HCT116 (cell line): ENCODE results near the gene METTL17. TPM values are rescaled to one million over a fixed set of nuclear protein-coding genes. Genes with fewer than 3 reads are reported as not detected.

Experiments
- ATAC-seq: fragments of 200-7000 bp; cut with Tn5 transposase; 2 replicates; pipeline ENCODE4 v1.9.1; 2020; ENCODE audit warnings: mild to moderate bottlenecking, moderate library complexity
- BruUV-seq: library from RNA; stranded (reverse); fragments of 400-500 nt; replicated peaks from 2 replicates; lab custom pipeline; 2021; lab: Mats Ljungman, UMichigan
- CTCF ChIA-PET: fragments of 300-600 bp; sonication (Branson Sonifier 250); formaldehyde crosslinking; loops from one replicate; lab custom pipeline; 2021; ENCODE audit warnings: antibody characterized with exemption; lab: Charles Lee
- POLR2A ChIA-PET: fragments of 300-600, 350-600 bp; sonication (Branson Sonifier 250); formaldehyde crosslinking; loops from one replicate; lab custom pipeline; 2021; ENCODE audit warnings: antibody characterized with exemption; lab: Charles Lee
- RAD21 ChIA-PET, 2 experiments: fragments of 300-600 bp; sonication (Branson Sonifier 250); formaldehyde crosslinking; loops; one replicate each; lab custom pipeline; 2023; ENCODE audit warnings: low total read pairs in 2 of 2; ENCODE audit not compliant: uncharacterized antibody in 2 of 2, unreplicated experiment in 2 of 2, low non-redundant PET in 1 of 2; lab: Charles Lee
- DNase-seq: peaks from one replicate; pipeline ENCODE4 v3.0.0-alpha.2; 2010; ENCODE audit warnings: low read depth, low spot score
- H2AFZ ChIP-seq: fragments of 200-600 bp; shearing (Covaris generic), sonication (generic); 2 replicates; pipeline ENCODE4 v1.6.1; 2017; ENCODE audit warnings: low read depth, mixed run types, mixed read lengths, antibody characterized with exemption, low read length; ENCODE audit not compliant: poor library complexity, severe bottlenecking
- H3K27ac ChIP-seq: 2 replicates; pipeline ENCODE4 v1.5.1; 2012; ENCODE audit warnings: low read depth, low read length
- H3K27me3 ChIP-seq: fragments of 200-600 bp; sonication (generic); 2 replicates; pipeline ENCODE4 v1.6.1; 2016; ENCODE audit warnings: mixed run types, low read length, mixed read lengths; ENCODE audit not compliant: insufficient read depth
- H3K36me3 ChIP-seq, 2 experiments: fragments of 200-500 bp in 1 of 2; fragments of 200-600 bp in 1 of 2; sonication (Bioruptor generic) in 1 of 2; sonication (generic) in 1 of 2; 2 replicates each; pipeline versions ENCODE4 v1.5.1 to v1.6.1; 2014 to 2016; ENCODE audit warnings: low read length in 2 of 2, inconsistent platforms in 1 of 2, mixed read lengths in 1 of 2, mixed run types in 1 of 2; ENCODE audit not compliant: insufficient read depth in 2 of 2, control insufficient read depth in 1 of 2
- H3K4me1 ChIP-seq, 2 experiments: fragments of 200-600 bp in 1 of 2; sonication (generic) in 1 of 2; 2 replicates each; pipeline versions ENCODE4 v1.5.1 to v1.6.1; 2012 to 2017; ENCODE audit warnings: low read length in 2 of 2, inconsistent platforms in 1 of 2, mild to moderate bottlenecking in 1 of 2, mixed read lengths in 1 of 2, mixed run types in 1 of 2, moderate library complexity in 1 of 2; ENCODE audit not compliant: insufficient read depth in 2 of 2, control insufficient read depth in 1 of 2
- H3K4me2 ChIP-seq: fragments of 200-600 bp; sonication (generic); 2 replicates; pipeline ENCODE4 v1.6.1; 2017; ENCODE audit warnings: mixed run types, low read length, mixed read lengths
- H3K4me3 ChIP-seq, 2 experiments: fragments of 200-600 bp in 1 of 2; sonication (generic) in 1 of 2; replicated peaks in 1 of 2; 2 replicates each; pipeline ENCODE4 v1.5.1; 2011 to 2016; ENCODE audit warnings: low read length in 2 of 2, control low read depth in 1 of 2, low read depth in 1 of 2, mild to moderate bottlenecking in 1 of 2, mixed read lengths in 1 of 2, mixed run types in 1 of 2
- H3K79me2 ChIP-seq: fragments of 200-600 bp; sonication (generic); 2 replicates; pipeline ENCODE4 v1.6.1; 2017; ENCODE audit warnings: mild to moderate bottlenecking, mixed run types, low read length, moderate library complexity, mixed read lengths; ENCODE audit not compliant: insufficient read depth
- H3K9ac ChIP-seq: fragments of 200-600 bp; sonication (generic); 2 replicates; pipeline ENCODE4 v1.6.1; 2016; ENCODE audit warnings: low read length, mixed read lengths
- H3K9me2 ChIP-seq: fragments of 200-600 bp; sonication (generic), shearing (Covaris generic); 2 replicates; pipeline ENCODE4 v1.6.1; 2017; ENCODE audit warnings: mixed run types, mild to moderate bottlenecking, moderate library complexity; ENCODE audit not compliant: insufficient read depth
- H3K9me3 ChIP-seq, 2 experiments: fragments of 200-500 bp in 1 of 2; fragments of 200-600 bp in 1 of 2; sonication (Bioruptor generic) in 1 of 2; sonication (generic) in 1 of 2; 2 replicates each; pipeline ENCODE4 v1.6.1; 2014 to 2017; ENCODE audit warnings: low read length in 2 of 2, mixed read lengths in 2 of 2, inconsistent platforms in 1 of 2, low read depth in 1 of 2, mild to moderate bottlenecking in 1 of 2, mixed run types in 1 of 2, moderate library complexity in 1 of 2; ENCODE audit not compliant: control insufficient read depth in 1 of 2, insufficient read depth in 1 of 2
- H4K20me1 ChIP-seq: fragments of 200-600 bp; sonication (generic), shearing (Covaris generic); 2 replicates; pipeline ENCODE4 v1.6.1; 2017; ENCODE audit warnings: mixed run types, mild to moderate bottlenecking, moderate library complexity; ENCODE audit not compliant: insufficient read depth
- EZH2 ChIP-seq: fragments of 200-600 bp; sonication (generic); IDR thresholded peaks from 2 replicates; pipeline ENCODE4 v1.6.1; 2017; ENCODE audit warnings: antibody characterized with exemption, mixed run types
- EZH2phosphoT487 ChIP-seq: fragments of 200-600 bp; IDR thresholded peaks from 2 replicates; pipeline ENCODE4 v1.6.1; 2018; ENCODE audit warnings: antibody characterized with exemption, borderline replicate concordance
- FOSL1 ChIP-seq: IDR thresholded peaks from 2 replicates; pipeline ENCODE4 v1.6.1; 2012; ENCODE audit warnings: low read depth
- JUND ChIP-seq: IDR thresholded peaks from 2 replicates; pipeline ENCODE4 v1.6.1; 2012
- POLR2AphosphoS5 ChIP-seq: IDR thresholded peaks from 2 replicates; pipeline ENCODE4 v1.6.1; 2011; ENCODE audit warnings: mild to moderate bottlenecking, low read depth, low read length, moderate library complexity
- SIN3A ChIP-seq: IDR thresholded peaks from 2 replicates; pipeline ENCODE4 v1.6.1; 2012; ENCODE audit warnings: low read depth
- ZNF274 ChIP-seq: fragments of 200-500 bp; sonication (Bioruptor generic); IDR thresholded peaks from 2 replicates; pipeline ENCODE4 v1.6.1; 2014; ENCODE audit warnings: mild to moderate bottlenecking, low read depth, low read length, inconsistent platforms
- intact Hi-C: fragments of 100-400 bp; cut with micrococcal nuclease; formaldehyde crosslinking; loops from 2 replicates; pipeline ENCODE4 v1.10.0; 2022
- total RNA-seq: library from RNA; stranded (reverse); gene quantifications from one replicate; pipeline ENCODE4 v1.2.1, GENCODE V29; 2021; ENCODE audit not compliant: unreplicated experiment
- TF ChIP-seq, protein P1 (sequence below): IDR thresholded peaks from 2 replicates; pipeline ENCODE4 v1.6.1; 2011; ENCODE audit warnings: mild to moderate bottlenecking, low read length, moderate library complexity; ENCODE audit not compliant: insufficient replicate concordance; ENCODE audit errors: extremely low read depth
- TF ChIP-seq, protein P2 (sequence below): IDR thresholded peaks from 2 replicates; pipeline ENCODE4 v1.6.1; 2012; ENCODE audit warnings: low read depth

Gene METTL17
- total RNA-seq, 1 experiment from 2014 or later, result 93.5 TPM

DNA sequence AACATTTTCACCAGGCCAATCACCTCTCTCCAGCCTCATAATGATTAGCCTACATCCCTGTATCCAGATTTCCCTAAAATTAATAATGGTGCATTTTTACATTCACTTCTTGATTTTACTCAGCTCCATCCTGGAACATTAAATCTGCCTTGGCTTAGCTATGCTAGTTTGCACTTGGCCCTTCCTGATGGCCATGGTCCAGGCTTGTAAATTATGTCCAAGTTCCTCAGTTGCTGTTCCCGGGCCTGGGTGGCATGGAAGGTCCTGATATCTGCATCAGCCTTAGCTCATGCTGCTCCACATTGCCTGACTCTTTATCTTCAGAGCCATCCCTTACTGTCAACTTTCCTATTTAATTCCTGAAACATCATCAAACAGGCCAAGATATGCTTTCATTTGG, 11.1 kb upstream of the METTL17 start (continued):
- no peak for TF ChIP-seq POLR2AphosphoS5
- no peak for TF ChIP-seq SIN3A
- no peak for TF ChIP-seq JUND

DNA sequence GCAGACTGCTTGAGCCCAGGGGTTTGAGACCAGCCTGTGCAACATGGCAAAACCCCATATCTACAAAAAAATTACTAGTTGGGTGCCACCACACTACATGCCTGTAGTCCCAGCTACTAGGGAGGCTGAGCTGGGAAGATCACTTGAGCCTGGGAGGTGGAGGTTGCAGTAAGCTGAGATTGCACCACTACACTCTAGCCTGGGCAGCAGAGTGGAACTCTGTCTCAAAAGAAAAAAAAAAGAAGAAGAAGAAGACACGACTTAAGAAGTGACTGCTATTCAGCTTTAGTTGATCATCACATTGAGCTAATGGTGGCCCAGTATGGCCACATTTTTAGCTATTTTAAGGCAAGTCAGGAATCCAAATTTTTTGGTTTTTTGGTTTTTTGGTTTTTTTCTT, 8.9 kb upstream of the METTL17 start:
- BruUV-seq, result no TSS peak
- Histone ChIP-seq H3K79me2 (no peaks in the 10 kb centered on the region), H3K9ac (no peak overlapping the region), H4K20me1 (no peaks in the 10 kb centered on the region), H3K4me3 (no peak overlapping the region), H3K4me1 (no peaks in the 10 kb centered on the region), H3K27ac (no peak overlapping the region), H3K27me3 (no peaks in the 10 kb centered on the region), H3K36me3 (no peaks in the 10 kb centered on the region), H2AFZ (no peak overlapping the region), H3K9me3 (no peaks in the 10 kb centered on the region), H3K4me2 (no peak overlapping the region), H3K9me2 (no peaks in the 10 kb centered on the region)
- intact Hi-C loops, result no loop called here
- DNase-seq, result no peak
- TF ChIP-seq ZNF274 (no peak), POLR2AphosphoS5 (no peak)
- ATAC-seq, result no peak
- CTCF ChIA-PET, result interaction anchor here (0.9 to 5.1 kb wide), 2 partner anchors 10 to 34 kb away, joined by 3 to 27 read pairs; no protein-coding TSS in a partner anchor
- RAD21 ChIA-PET, result no interaction called here
- POLR2A ChIA-PET, result no interaction called here

DNA sequence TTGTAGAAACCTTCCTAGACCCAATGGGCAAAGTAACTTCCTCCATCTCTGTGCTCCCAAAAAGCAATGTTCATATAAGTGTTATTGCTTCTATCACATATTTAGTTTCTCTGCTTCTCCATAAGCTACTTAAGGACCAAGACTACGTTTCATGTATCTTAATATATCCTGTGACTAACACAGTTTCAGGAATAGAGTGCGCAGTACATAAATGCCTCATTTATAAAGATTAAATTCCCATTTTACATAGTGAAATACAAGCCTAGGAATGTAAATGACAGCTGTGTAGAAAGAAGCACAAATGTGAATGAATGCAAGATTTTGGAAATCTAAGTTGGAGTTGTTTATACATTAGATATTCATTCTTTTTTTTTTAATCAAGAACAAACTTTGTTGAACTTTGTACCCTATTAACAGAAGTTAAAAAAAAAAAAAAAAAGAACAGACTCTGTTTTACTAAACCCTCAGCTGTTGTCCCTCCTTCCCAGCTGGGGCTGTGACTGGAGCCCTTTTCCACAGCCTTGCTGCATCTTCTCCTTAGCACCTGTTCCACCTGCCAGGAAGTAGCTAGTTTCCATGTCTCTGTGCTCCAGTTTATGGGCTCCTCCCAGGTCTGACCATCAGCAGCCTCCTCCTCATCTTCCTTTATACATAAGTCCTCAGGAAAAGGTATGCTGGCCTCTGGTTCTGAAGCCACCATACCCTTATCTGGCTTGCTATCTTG, 7.0 kb upstream of the METTL17 start:
- Histone ChIP-seq H3K27ac (no peak overlapping the region), H3K27me3 (no peaks in the 10 kb centered on the region), H3K36me3 (no peaks in the 10 kb centered on the region), H4K20me1 (no peaks in the 10 kb centered on the region), H3K4me1 (peaks cover 5 to 16% of the 10 kb centered on the region in 2 experiments; a peak in 3 of 4 replicates), H3K9ac (no peak overlapping the region), H2AFZ (no peak overlapping the region), H3K4me2 (no peak overlapping the region), H3K9me2 (no peaks in the 10 kb centered on the region), H3K79me2 (no peaks in the 10 kb centered on the region), H3K4me3 (no peak overlapping the region), H3K9me3 (no peaks in the 10 kb centered on the region)
- TF ChIP-seq EZH2phosphoT487 (no peak), FOSL1 (no peak), JUND (no peak), EZH2 (no peak), SIN3A (no peak)
- TF ChIP-seq, protein P1, sequence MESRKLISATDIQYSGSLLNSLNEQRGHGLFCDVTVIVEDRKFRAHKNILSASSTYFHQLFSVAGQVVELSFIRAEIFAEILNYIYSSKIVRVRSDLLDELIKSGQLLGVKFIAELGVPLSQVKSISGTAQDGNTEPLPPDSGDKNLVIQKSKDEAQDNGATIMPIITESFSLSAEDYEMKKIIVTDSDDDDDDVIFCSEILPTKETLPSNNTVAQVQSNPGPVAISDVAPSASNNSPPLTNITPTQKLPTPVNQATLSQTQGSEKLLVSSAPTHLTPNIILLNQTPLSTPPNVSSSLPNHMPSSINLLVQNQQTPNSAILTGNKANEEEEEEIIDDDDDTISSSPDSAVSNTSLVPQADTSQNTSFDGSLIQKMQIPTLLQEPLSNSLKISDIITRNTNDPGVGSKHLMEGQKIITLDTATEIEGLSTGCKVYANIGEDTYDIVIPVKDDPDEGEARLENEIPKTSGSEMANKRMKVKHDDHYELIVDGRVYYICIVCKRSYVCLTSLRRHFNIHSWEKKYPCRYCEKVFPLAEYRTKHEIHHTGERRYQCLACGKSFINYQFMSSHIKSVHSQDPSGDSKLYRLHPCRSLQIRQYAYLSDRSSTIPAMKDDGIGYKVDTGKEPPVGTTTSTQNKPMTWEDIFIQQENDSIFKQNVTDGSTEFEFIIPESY, result no peak
- TF ChIP-seq, protein P2, sequence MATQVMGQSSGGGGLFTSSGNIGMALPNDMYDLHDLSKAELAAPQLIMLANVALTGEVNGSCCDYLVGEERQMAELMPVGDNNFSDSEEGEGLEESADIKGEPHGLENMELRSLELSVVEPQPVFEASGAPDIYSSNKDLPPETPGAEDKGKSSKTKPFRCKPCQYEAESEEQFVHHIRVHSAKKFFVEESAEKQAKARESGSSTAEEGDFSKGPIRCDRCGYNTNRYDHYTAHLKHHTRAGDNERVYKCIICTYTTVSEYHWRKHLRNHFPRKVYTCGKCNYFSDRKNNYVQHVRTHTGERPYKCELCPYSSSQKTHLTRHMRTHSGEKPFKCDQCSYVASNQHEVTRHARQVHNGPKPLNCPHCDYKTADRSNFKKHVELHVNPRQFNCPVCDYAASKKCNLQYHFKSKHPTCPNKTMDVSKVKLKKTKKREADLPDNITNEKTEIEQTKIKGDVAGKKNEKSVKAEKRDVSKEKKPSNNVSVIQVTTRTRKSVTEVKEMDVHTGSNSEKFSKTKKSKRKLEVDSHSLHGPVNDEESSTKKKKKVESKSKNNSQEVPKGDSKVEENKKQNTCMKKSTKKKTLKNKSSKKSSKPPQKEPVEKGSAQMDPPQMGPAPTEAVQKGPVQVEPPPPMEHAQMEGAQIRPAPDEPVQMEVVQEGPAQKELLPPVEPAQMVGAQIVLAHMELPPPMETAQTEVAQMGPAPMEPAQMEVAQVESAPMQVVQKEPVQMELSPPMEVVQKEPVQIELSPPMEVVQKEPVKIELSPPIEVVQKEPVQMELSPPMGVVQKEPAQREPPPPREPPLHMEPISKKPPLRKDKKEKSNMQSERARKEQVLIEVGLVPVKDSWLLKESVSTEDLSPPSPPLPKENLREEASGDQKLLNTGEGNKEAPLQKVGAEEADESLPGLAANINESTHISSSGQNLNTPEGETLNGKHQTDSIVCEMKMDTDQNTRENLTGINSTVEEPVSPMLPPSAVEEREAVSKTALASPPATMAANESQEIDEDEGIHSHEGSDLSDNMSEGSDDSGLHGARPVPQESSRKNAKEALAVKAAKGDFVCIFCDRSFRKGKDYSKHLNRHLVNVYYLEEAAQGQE, result no peak
- intact Hi-C loops, result no loop called here
- ChIA-PET RAD21 (interaction anchor here in 1 of 2 experiments (0.6 kb wide), 1 partner anchor 348 kb away, joined by 3 read pairs; no protein-coding TSS in a partner anchor), POLR2A (no interaction called here), CTCF (interaction anchor here (5.1 kb wide), 1 partner anchor 11 kb away, joined by 27 read pairs; no protein-coding TSS in a partner anchor)
- ATAC-seq, result no peak
- no peak for DNase-seq
- BruUV-seq, result no TSS peak
